HepG2 (cell line): Measurements from ENCODE around the gene PRKCZ. TPM values are rescaled to one million over a fixed set of nuclear protein-coding genes. Genes with fewer than 3 reads are reported as not detected.

Source experiments
- ATAC-seq: fragments of 200-7000 bp; cut with Tn5 transposase; 3 replicates; pipeline ENCODE4 v1.9.1; 2020; ENCODE audit warnings: mild to moderate bottlenecking, moderate library complexity
- BruUV-seq: library from RNA; stranded (reverse); fragments of 400-500 nt; replicated peaks from 2 replicates; lab custom pipeline; 2021; lab: Mats Ljungman, UMichigan
- CTCF ChIA-PET: fragments of 300-600 bp; formaldehyde crosslinking; extraction: SDS; loops from one replicate; lab custom pipeline; 2021; ENCODE audit warnings: low total read pairs, inconsistent platforms, low intra/inter-chr PET ratio; lab: Yijun Ruan, JAX
- POLR2A ChIA-PET: fragments of 350-600 bp; sonication (Branson Sonifier 250); formaldehyde crosslinking; loops from one replicate; lab custom pipeline; 2020; ENCODE audit warnings: antibody characterized with exemption, inconsistent platforms; lab: Yijun Ruan, JAX
- DNase-seq: peaks from one replicate; pipeline ENCODE4 v3.0.0-alpha.2; 2015; ENCODE audit warnings: low spot score
- FAIRE-seq: peaks from 3 replicates; lab custom pipeline; 2011; peaks lifted over from hg19 to GRCh38; lab: Jason Lieb, UNC
- H2AFZ ChIP-seq: one replicate; pipeline ENCODE4 v1.6.1; 2011; ENCODE audit warnings: low read length, inconsistent platforms
- H3K27ac ChIP-seq: fragments of 300-600 bp; 3 replicates; pipeline ENCODE4 v1.8.0; 2011; ENCODE audit warnings: mixed run types, mild to moderate bottlenecking, mixed read lengths, low read length, inconsistent platforms; ENCODE audit not compliant: insufficient read depth; ENCODE audit errors: extremely low read length
- H3K27me3 ChIP-seq, 2 experiments: fragments of 200-600 bp in 1 of 2; 2 replicates in 1 of 2; 3 replicates in 1 of 2; pipeline versions ENCODE4 v1.6.0 to v1.8.0; 2011; ENCODE audit warnings: low read length in 2 of 2, mild to moderate bottlenecking in 2 of 2, moderate library complexity in 2 of 2, inconsistent platforms in 1 of 2; ENCODE audit not compliant: insufficient read depth in 2 of 2, control insufficient read depth in 1 of 2
- H3K36me3 ChIP-seq, 2 experiments: fragments of 200-600 bp in 1 of 2; replicated peaks in 1 of 2; 2 replicates in 1 of 2; 3 replicates in 1 of 2; pipeline versions ENCODE4 v1.5.1 to v1.8.0; 2011; ENCODE audit warnings: low read length in 2 of 2, inconsistent platforms in 1 of 2; ENCODE audit not compliant: insufficient read depth in 2 of 2, control insufficient read depth in 1 of 2
- H3K4me1 ChIP-seq: 2 replicates; pipeline ENCODE4 v1.5.1; 2012; ENCODE audit warnings: low read length, inconsistent platforms; ENCODE audit not compliant: insufficient read depth
- H3K4me2 ChIP-seq: 2 replicates; pipeline ENCODE4 v1.6.0; 2011; ENCODE audit warnings: low read depth, low read length, inconsistent platforms
- H3K4me3 ChIP-seq, 3 experiments: fragments of 200-600 bp in 1 of 3; sonication (generic), shearing (Covaris generic) in 1 of 3; replicated peaks in 1 of 3; 2 replicates each; pipeline ENCODE4 v1.5.1; 2011 to 2016; ENCODE audit warnings: low read length in 3 of 3, inconsistent platforms in 2 of 3, low read depth in 2 of 3, mild to moderate bottlenecking in 2 of 3, control low read depth in 1 of 3, mixed read lengths in 1 of 3; ENCODE audit not compliant: insufficient read depth in 1 of 3
- H3K79me2 ChIP-seq: one replicate; pipeline ENCODE4 v1.6.1; 2011; ENCODE audit warnings: low read length, inconsistent platforms; ENCODE audit not compliant: insufficient read depth
- H3K9ac ChIP-seq: 2 replicates; pipeline ENCODE4 v1.6.0; 2011; ENCODE audit warnings: mild to moderate bottlenecking, low read depth, low read length, inconsistent platforms; ENCODE audit not compliant: insufficient read depth
- H3K9me3 ChIP-seq: 2 replicates; pipeline ENCODE4 v1.5.1; 2012; ENCODE audit warnings: mild to moderate bottlenecking, low read length
- H4K20me1 ChIP-seq: 2 replicates; pipeline ENCODE4 v1.6.0; 2011; ENCODE audit warnings: inconsistent platforms, mild to moderate bottlenecking, low read length, moderate library complexity; ENCODE audit not compliant: insufficient read depth
- AGO2 ChIP-seq: fragments of 200-400 bp; formaldehyde crosslinking; optimal IDR thresholded peaks from 2 replicates; pipeline ENCODE3; 2017; ENCODE audit warnings: mild to moderate bottlenecking, low read depth, low read length, moderate library complexity
- MAFK ChIP-seq, 2 experiments: IDR thresholded peaks in 1 of 2; conservative IDR thresholded peaks in 1 of 2; 2 replicates each; pipeline ENCODE4 v1.6.1; 2011; ENCODE audit warnings: improper control_type of control experiment in 2 of 2, low read length in 2 of 2
- ZC3H13 ChIP-seq: sonication (generic); formaldehyde crosslinking; IDR thresholded peaks from 2 replicates; pipeline ENCODE4 v1.8.1; 2023; ENCODE audit warnings: mild to moderate bottlenecking, missing genetic modification reagents, moderate library complexity
- ZNF607 ChIP-seq: sonication (generic); formaldehyde crosslinking; IDR thresholded peaks from 2 replicates; pipeline ENCODE4 v1.5.1; 2020; ENCODE audit warnings: missing genetic modification reagents, mild to moderate bottlenecking, borderline replicate concordance
- ZNF790 ChIP-seq: sonication (generic); formaldehyde crosslinking; IDR thresholded peaks from 2 replicates; pipeline ENCODE4 v1.8.0; 2022; ENCODE audit warnings: missing genetic modification reagents, mild to moderate bottlenecking, borderline replicate concordance
- WGBS: methylation state at CpG from one replicate; pipeline ENCODE4 v1.1.6; 2017; ENCODE audit warnings: low lambda C conversion rate; 5-methylcytosine and 5-hydroxymethylcytosine counted together
- in situ Hi-C: cut with HindIII; loops from 2 replicates; pipeline ENCODE4 v1.10.0; 2017; ENCODE audit warnings: low pct_unique_long_range_greater_than_20kb; ENCODE audit not compliant: extremely low pct_ligation_motif_present
- intact Hi-C: fragments of 100-400 bp; cut with micrococcal nuclease; formaldehyde crosslinking; loops from one replicate; pipeline ENCODE4 v1.10.0; 2022; ENCODE audit not compliant: unreplicated experiment
- polyA plus RNA-seq, 8 experiments: library from polyadenylated mRNA; depleted of rRNA in 3 of 8; stranded (reverse) in 7 of 8; unstranded in 1 of 8; fragments of >200 nt; fragmentation: Illumina TruSeq in 4 of 8; extraction: Trizol in 4 of 8; gene quantifications; 2 replicates each; pipeline versions ENCODE4 v1.2.1 to v1.2.3, GENCODE V29; 2011 to 2016; ENCODE audit warnings: low read depth in 4 of 8, missing spikeins in 1 of 8, mixed read lengths in 1 of 8; ENCODE audit not compliant: insufficient read depth in 1 of 8
- total RNA-seq, 5 experiments: library from RNA; depleted of rRNA; stranded (reverse); fragments of >200 nt; fragmentation: Illumina TruSeq; extraction: Trizol; gene quantifications; 2 replicates each; pipeline ENCODE4 v1.2.3, GENCODE V29; 2016; ENCODE audit warnings: low read depth in 1 of 5
- TF ChIP-seq, protein P1 (sequence below): sonication (generic); formaldehyde crosslinking; IDR thresholded peaks from 2 replicates; pipeline ENCODE4 v1.4.0; 2020; ENCODE audit warnings: missing genetic modification reagents

The PRKCZ gene
- total and polyA plus RNA-seq, 2 of the 13 experiments (the other 11 are each of a cell fraction or from before 2014, with no cell fraction given) = 34.7 to 85.2 TPM

DNA sequence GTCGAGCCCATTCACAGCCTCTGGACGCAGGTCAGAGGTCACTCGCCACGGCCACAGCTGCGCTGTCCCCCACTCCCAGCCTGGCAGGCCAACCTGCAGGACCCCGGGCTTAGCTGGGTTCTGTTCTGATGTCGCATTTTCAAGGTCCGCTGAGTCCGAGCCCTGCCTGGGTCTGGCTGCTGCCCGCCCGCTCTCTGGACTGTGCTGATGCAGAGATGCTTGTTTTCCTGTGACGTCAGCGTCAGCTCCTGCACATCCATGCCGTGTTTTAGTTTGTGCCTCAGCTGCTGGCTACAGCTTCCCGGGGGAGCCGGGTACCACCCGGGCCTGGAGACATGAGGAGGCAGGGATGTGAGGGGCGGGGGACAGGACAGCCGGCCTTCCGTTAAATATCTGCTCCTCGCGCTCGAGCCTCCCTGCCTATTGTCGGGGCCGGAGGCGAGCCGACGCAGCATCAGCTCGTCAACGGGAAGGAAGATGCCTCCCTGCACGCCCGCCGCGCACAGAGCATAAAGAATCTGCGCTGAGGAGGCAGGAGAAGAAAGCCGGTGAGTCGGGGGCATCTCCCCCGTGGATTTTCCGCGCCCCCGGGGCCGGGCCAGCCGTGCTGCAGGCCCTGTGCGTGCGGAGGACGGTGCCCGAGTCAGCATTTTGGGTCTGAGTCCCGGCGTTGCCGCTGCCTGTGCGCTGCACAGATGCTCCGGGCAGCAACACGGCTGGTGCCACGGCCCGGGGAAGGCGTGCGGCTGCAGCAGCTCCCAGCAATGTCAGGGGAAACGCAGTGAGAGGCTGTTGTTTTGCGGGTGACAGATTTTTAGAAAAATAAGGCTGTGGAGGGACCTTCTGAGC, 23.4 kb downstream of the PRKCZ start:
- H3K9ac ChIP-seq = no peak overlapping the region
- CTCF ChIA-PET = no interaction called here
- in situ Hi-C loops (no loop called here), intact Hi-C loops (no loop called here)
- H3K27me3 ChIP-seq = no peaks in the 10 kb centered on the region
- 98% methylated on average over 53 of the region's 59 CpGs for WGBS
- peaks cover 4 to 16% of the 10 kb centered on the region in 2 experiments; a peak in 4 of 5 replicates for H3K36me3 ChIP-seq
- H2AFZ ChIP-seq = no peak overlapping the region
- no TSS peak for BruUV-seq
- no peaks in the 10 kb centered on the region for H4K20me1 ChIP-seq
- no peak for ATAC-seq
- peaks cover 18% of the 10 kb centered on the region for H3K9me3 ChIP-seq
- peaks cover 14% of the 10 kb centered on the region for H3K4me1 ChIP-seq
- no peak overlapping the region for H3K4me2 ChIP-seq
- H3K4me3 ChIP-seq = no peak overlapping the region
- no peak for FAIRE-seq
- POLR2A ChIA-PET = no interaction called here
- DNase-seq = no peak
- no peak overlapping the region for H3K27ac ChIP-seq
- TF ChIP-seq AGO2 (peak; percentile 18), MAFK (conservative IDR thresholded peaks at IDR 0.05 in 1 of 2, IDR thresholded peaks at IDR 0.05 in 1 of 2; ENCODE audit: low read length in 2 of 2) (0 out of 4 replicates have a peak, but pooled peaks of 1 of the 2 experiments have one; percentile 13), ZC3H13 (CRISPR knock-in tag) (no peak), ZNF607 (CRISPR knock-in tag) (no peak), ZNF790 (CRISPR knock-in tag) (no peak)
- TF ChIP-seq, protein P1, sequence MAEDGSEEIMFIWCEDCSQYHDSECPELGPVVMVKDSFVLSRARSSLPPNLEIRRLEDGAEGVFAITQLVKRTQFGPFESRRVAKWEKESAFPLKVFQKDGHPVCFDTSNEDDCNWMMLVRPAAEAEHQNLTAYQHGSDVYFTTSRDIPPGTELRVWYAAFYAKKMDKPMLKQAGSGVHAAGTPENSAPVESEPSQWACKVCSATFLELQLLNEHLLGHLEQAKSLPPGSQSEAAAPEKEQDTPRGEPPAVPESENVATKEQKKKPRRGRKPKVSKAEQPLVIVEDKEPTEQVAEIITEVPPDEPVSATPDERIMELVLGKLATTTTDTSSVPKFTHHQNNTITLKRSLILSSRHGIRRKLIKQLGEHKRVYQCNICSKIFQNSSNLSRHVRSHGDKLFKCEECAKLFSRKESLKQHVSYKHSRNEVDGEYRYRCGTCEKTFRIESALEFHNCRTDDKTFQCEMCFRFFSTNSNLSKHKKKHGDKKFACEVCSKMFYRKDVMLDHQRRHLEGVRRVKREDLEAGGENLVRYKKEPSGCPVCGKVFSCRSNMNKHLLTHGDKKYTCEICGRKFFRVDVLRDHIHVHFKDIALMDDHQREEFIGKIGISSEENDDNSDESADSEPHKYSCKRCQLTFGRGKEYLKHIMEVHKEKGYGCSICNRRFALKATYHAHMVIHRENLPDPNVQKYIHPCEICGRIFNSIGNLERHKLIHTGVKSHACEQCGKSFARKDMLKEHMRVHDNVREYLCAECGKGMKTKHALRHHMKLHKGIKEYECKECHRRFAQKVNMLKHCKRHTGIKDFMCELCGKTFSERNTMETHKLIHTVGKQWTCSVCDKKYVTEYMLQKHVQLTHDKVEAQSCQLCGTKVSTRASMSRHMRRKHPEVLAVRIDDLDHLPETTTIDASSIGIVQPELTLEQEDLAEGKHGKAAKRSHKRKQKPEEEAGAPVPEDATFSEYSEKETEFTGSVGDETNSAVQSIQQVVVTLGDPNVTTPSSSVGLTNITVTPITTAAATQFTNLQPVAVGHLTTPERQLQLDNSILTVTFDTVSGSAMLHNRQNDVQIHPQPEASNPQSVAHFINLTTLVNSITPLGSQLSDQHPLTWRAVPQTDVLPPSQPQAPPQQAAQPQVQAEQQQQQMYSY (CRISPR knock-in tag) = 0 out of 2 replicates have a peak, but pooled peaks have one; percentile 52
- TF ChIP-seq, all 625 proteins: peak for 3
- peaks cover 8% of the 10 kb centered on the region for H3K79me2 ChIP-seq
